BLaER1 (cell line): ENCODE results near the gene CDK13.

Experiments
- H3K27ac ChIP-seq: shearing (Covaris generic); formaldehyde crosslinking; 2 replicates; pipeline ENCODE4 v1.8.1; 2022
- H3K27me3 ChIP-seq: shearing (Covaris generic); formaldehyde crosslinking; 2 replicates; pipeline ENCODE4 v1.8.1; 2022
- H3K36me3 ChIP-seq: shearing (Covaris generic); formaldehyde crosslinking; 2 replicates; pipeline ENCODE4 v1.8.1; 2022
- H3K4me1 ChIP-seq: shearing (Covaris generic); formaldehyde crosslinking; 2 replicates; pipeline ENCODE4 v1.8.1; 2022
- H3K4me2 ChIP-seq: shearing (Covaris generic); formaldehyde crosslinking; 2 replicates; pipeline ENCODE4 v1.8.1; 2022
- H3K4me3 ChIP-seq: shearing (Covaris generic); formaldehyde crosslinking; 2 replicates; pipeline ENCODE4 v1.8.1; 2022
- H3K9ac ChIP-seq: shearing (Covaris generic); formaldehyde crosslinking; 2 replicates; pipeline ENCODE4 v1.8.1; 2022
- H3K9me3 ChIP-seq: shearing (Covaris generic); formaldehyde crosslinking; 2 replicates; pipeline ENCODE4 v1.8.1; 2022
- H4K20me1 ChIP-seq: shearing (Covaris generic); formaldehyde crosslinking; 2 replicates; pipeline ENCODE4 v1.8.1; 2022
- Cebpa-rat ChIP-seq: shearing (Covaris generic); IDR thresholded peaks from 2 replicates; pipeline ENCODE4 v1.8.1; 2022

CDK13 gene

GRCh38 chr7:40041456-40041855, 91.4 kb downstream of the CDK13 start:
- Histone ChIP-seq H3K36me3 (peaks cover 57% of the 10 kb centered on the region), H3K27me3 (no peaks in the 10 kb centered on the region), H4K20me1 (peaks cover 65% of the 10 kb centered on the region), H3K4me3 (no peak overlapping the region), H3K9me3 (no peaks in the 10 kb centered on the region), H3K4me1 (no peaks in the 10 kb centered on the region), H3K9ac (no peak overlapping the region), H3K4me2 (no peak overlapping the region), H3K27ac (no peak overlapping the region)
- TF ChIP-seq Cebpa-rat: no peak

GRCh38 chr7:40043164-40043563, 93.1 kb downstream of the CDK13 start:
- Histone ChIP-seq H3K27ac (no peak overlapping the region), H3K9ac (no peak overlapping the region), H3K9me3 (no peaks in the 10 kb centered on the region), H3K36me3 (peaks cover 53% of the 10 kb centered on the region), H3K4me2 (no peak overlapping the region), H3K4me3 (no peak overlapping the region), H3K4me1 (no peaks in the 10 kb centered on the region), H4K20me1 (peaks cover 58% of the 10 kb centered on the region), H3K27me3 (no peaks in the 10 kb centered on the region)
- TF ChIP-seq Cebpa-rat: no peak

- H3K4me1 ChIP-seq: no peaks in the 10 kb centered on the region
- H3K36me3 ChIP-seq: peaks cover 44% of the 10 kb centered on the region
- peaks cover 40% of the 10 kb centered on the region for H4K20me1 ChIP-seq
- no peaks in the 10 kb centered on the region for H3K27me3 ChIP-seq
- H3K4me3 ChIP-seq: no peak overlapping the region
- no peaks in the 10 kb centered on the region for H3K9me3 ChIP-seq
- H3K9ac ChIP-seq: no peak overlapping the region
- TF ChIP-seq Cebpa-rat: no peak
- H3K4me2 ChIP-seq: no peak overlapping the region
- no peak overlapping the region for H3K27ac ChIP-seq
Observed at GRCh38 chr7:40047661-40048060, 97.6 kb downstream of the CDK13 start.

GRCh38 chr7:40057292-40057691, 107.2 kb downstream of the CDK13 start:
- H3K4me3 ChIP-seq: no peak overlapping the region
- no peaks in the 10 kb centered on the region for H3K27me3 ChIP-seq
- H3K4me2 ChIP-seq: no peak overlapping the region
- no peak overlapping the region for H3K27ac ChIP-seq
- no peaks in the 10 kb centered on the region for H3K4me1 ChIP-seq
- TF ChIP-seq Cebpa-rat: no peak
- peaks cover 52% of the 10 kb centered on the region for H3K36me3 ChIP-seq
- H4K20me1 ChIP-seq: peaks cover 8% of the 10 kb centered on the region; the same call in 1 of the 2 replicates
- H3K9ac ChIP-seq: no peak overlapping the region
- no peaks in the 10 kb centered on the region for H3K9me3 ChIP-seq

- Histone ChIP-seq H3K36me3 (peaks cover 58% of the 10 kb centered on the region), H3K27me3 (no peaks in the 10 kb centered on the region), H3K9me3 (no peaks in the 10 kb centered on the region), H3K4me1 (no peaks in the 10 kb centered on the region), H4K20me1 (peaks cover 3% of the 10 kb centered on the region; the same call in 1 of the 2 replicates), H3K4me3 (no peak overlapping the region), H3K27ac (no peak overlapping the region), H3K9ac (no peak overlapping the region), H3K4me2 (no peak overlapping the region)
- TF ChIP-seq Cebpa-rat: no peak
Observed at GRCh38 chr7:40058026-40058425, 108.0 kb downstream of the CDK13 start.

- Histone ChIP-seq H3K36me3 (peaks cover 60% of the 10 kb centered on the region), H3K4me2 (no peak overlapping the region), H3K27ac (no peak overlapping the region), H3K27me3 (no peaks in the 10 kb centered on the region), H3K4me1 (no peaks in the 10 kb centered on the region), H3K9me3 (no peaks in the 10 kb centered on the region), H3K9ac (no peak overlapping the region), H3K4me3 (no peak overlapping the region), H4K20me1 (no peaks in the 10 kb centered on the region)
- TF ChIP-seq Cebpa-rat: no peak
Observed at GRCh38 chr7:40058636-40059035, 108.6 kb downstream of the CDK13 start.

GRCh38 chr7:40059057-40059456, 109.0 kb downstream of the CDK13 start:
- TF ChIP-seq Cebpa-rat: no peak
- Histone ChIP-seq H3K9me3 (no peaks in the 10 kb centered on the region), H3K36me3 (peaks cover 64% of the 10 kb centered on the region), H4K20me1 (no peaks in the 10 kb centered on the region), H3K4me3 (no peak overlapping the region), H3K27ac (no peak overlapping the region), H3K4me2 (no peak overlapping the region), H3K4me1 (no peaks in the 10 kb centered on the region), H3K9ac (no peak overlapping the region), H3K27me3 (no peaks in the 10 kb centered on the region)

GRCh38 chr7:40072268-40072667, 122.2 kb downstream of the CDK13 start:
- H3K4me1 ChIP-seq: no peaks in the 10 kb centered on the region
- peaks cover 51% of the 10 kb centered on the region for H3K36me3 ChIP-seq
- H3K9me3 ChIP-seq: no peaks in the 10 kb centered on the region
- no peak overlapping the region for H3K4me2 ChIP-seq
- no peak overlapping the region for H3K4me3 ChIP-seq
- no peak for TF ChIP-seq Cebpa-rat
- no peak overlapping the region for H3K27ac ChIP-seq
- H4K20me1 ChIP-seq: no peaks in the 10 kb centered on the region
- H3K9ac ChIP-seq: no peak overlapping the region
- no peaks in the 10 kb centered on the region for H3K27me3 ChIP-seq

- TF ChIP-seq Cebpa-rat: no peak
- Histone ChIP-seq H4K20me1 (no peaks in the 10 kb centered on the region), H3K36me3 (peaks cover 45% of the 10 kb centered on the region), H3K4me2 (no peak overlapping the region), H3K4me3 (no peak overlapping the region), H3K9me3 (no peaks in the 10 kb centered on the region), H3K9ac (no peak overlapping the region), H3K27me3 (no peaks in the 10 kb centered on the region), H3K27ac (no peak overlapping the region), H3K4me1 (no peaks in the 10 kb centered on the region)
Observed at GRCh38 chr7:40073239-40073638, 123.2 kb downstream of the CDK13 start.

- Histone ChIP-seq H3K9me3 (no peaks in the 10 kb centered on the region), H3K9ac (no peak overlapping the region), H3K36me3 (peaks cover 48% of the 10 kb centered on the region), H4K20me1 (no peaks in the 10 kb centered on the region), H3K4me1 (no peaks in the 10 kb centered on the region), H3K27me3 (no peaks in the 10 kb centered on the region), H3K4me3 (no peak overlapping the region), H3K27ac (no peak overlapping the region), H3K4me2 (no peak overlapping the region)
- no peak for TF ChIP-seq Cebpa-rat
Observed at GRCh38 chr7:40077849-40078248, 127.8 kb downstream of the CDK13 start.

- no peaks in the 10 kb centered on the region for H3K27me3 ChIP-seq
Observed at GRCh38 chr7:40092182-40092581, 142.1 kb downstream of the CDK13 start.

More at GRCh38 chr7:40092182-40092581, 142.1 kb downstream of the CDK13 start:
- H3K36me3 ChIP-seq: peaks cover 91% of the 10 kb centered on the region
- no peak overlapping the region for H3K27ac ChIP-seq
- no peaks in the 10 kb centered on the region for H3K4me1 ChIP-seq
- no peak for TF ChIP-seq Cebpa-rat
- H3K9me3 ChIP-seq: no peaks in the 10 kb centered on the region
- no peak overlapping the region for H3K4me3 ChIP-seq
- no peak overlapping the region for H3K9ac ChIP-seq
- no peak overlapping the region for H3K4me2 ChIP-seq
- H4K20me1 ChIP-seq: peaks cover 41% of the 10 kb centered on the region
